ENCODE results near the gene SAMD4A. TPM values are rescaled to one million over a fixed set of nuclear protein-coding genes. Genes with fewer than 3 reads are reported as not detected.
A peak's percentile ranks its signal among the peaks of the same experiment; 100 is the strongest.

The SAMD4A gene
- total RNA-seq, 1 donor from 2014 or later: 4.7 TPM

GRCh38 chr14:54676812-54677708, 110.1 kb downstream of the SAMD4A start:
- Mint-ChIP-seq H3K27ac (ENCODE audit: unreplicated experiment) (peak overlapping the region; percentile 65), H3K27me3 (ENCODE audit: low read depth) (no peaks in the 10 kb centered on the region), H3K4me1 (peaks cover 57% of the 10 kb centered on the region), H3K9me3 (no peaks in the 10 kb centered on the region), H3K36me3 (ENCODE audit: low read depth) (no peaks in the 10 kb centered on the region), H3K4me3 (peak overlapping the region; percentile 26)
- peak; percentile 9 for DNase-seq (ENCODE audit: low read depth, low spot score)
- no peak for TF ChIP-seq CTCF (conservative IDR thresholded peaks at IDR 0.05)

- Mint-ChIP-seq H3K27me3 (ENCODE audit: low read depth) (no peaks in the 10 kb centered on the region), H3K27ac (ENCODE audit: unreplicated experiment) (no peak overlapping the region), H3K9me3 (peaks cover 2% of the 10 kb centered on the region), H3K36me3 (ENCODE audit: low read depth) (no peaks in the 10 kb centered on the region), H3K4me3 (no peak overlapping the region), H3K4me1 (peaks cover 34% of the 10 kb centered on the region)
- no peak for DNase-seq (ENCODE audit: low read depth, low spot score)
- TF ChIP-seq CTCF (conservative IDR thresholded peaks at IDR 0.05): no peak
Observed at GRCh38 chr14:54680651-54681050, 113.7 kb downstream of the SAMD4A start.

- H3K27ac Mint-ChIP-seq (ENCODE audit: unreplicated experiment): no peak overlapping the region
- no peaks in the 10 kb centered on the region for H3K27me3 Mint-ChIP-seq (ENCODE audit: low read depth)
- no peak for DNase-seq (ENCODE audit: low read depth, low spot score)
- peaks cover 3% of the 10 kb centered on the region for H3K9me3 Mint-ChIP-seq
- no peak overlapping the region for H3K4me3 Mint-ChIP-seq
- H3K4me1 Mint-ChIP-seq: peaks cover 25% of the 10 kb centered on the region
- no peak for TF ChIP-seq CTCF (conservative IDR thresholded peaks at IDR 0.05)
- no peaks in the 10 kb centered on the region for H3K36me3 Mint-ChIP-seq (ENCODE audit: low read depth)
Observed at GRCh38 chr14:54681811-54682261, 114.9 kb downstream of the SAMD4A start.

- Mint-ChIP-seq H3K4me3 (no peak overlapping the region), H3K4me1 (peaks cover 17% of the 10 kb centered on the region), H3K9me3 (peaks cover 3% of the 10 kb centered on the region), H3K36me3 (ENCODE audit: low read depth) (no peaks in the 10 kb centered on the region), H3K27ac (ENCODE audit: unreplicated experiment) (no peak overlapping the region), H3K27me3 (ENCODE audit: low read depth) (no peaks in the 10 kb centered on the region)
- no peak for TF ChIP-seq CTCF (conservative IDR thresholded peaks at IDR 0.05)
- DNase-seq (ENCODE audit: low read depth, low spot score): no peak
Observed at GRCh38 chr14:54682578-54682977, 115.7 kb downstream of the SAMD4A start.

- DNase-seq (ENCODE audit: low read depth, low spot score): no peak
- peaks cover 3% of the 10 kb centered on the region for H3K9me3 Mint-ChIP-seq
- TF ChIP-seq CTCF (conservative IDR thresholded peaks at IDR 0.05): no peak
- peaks cover 4% of the 10 kb centered on the region for H3K4me1 Mint-ChIP-seq
- H3K36me3 Mint-ChIP-seq (ENCODE audit: low read depth): no peaks in the 10 kb centered on the region
- no peaks in the 10 kb centered on the region for H3K27me3 Mint-ChIP-seq (ENCODE audit: low read depth)
- no peak overlapping the region for H3K4me3 Mint-ChIP-seq
- no peak overlapping the region for H3K27ac Mint-ChIP-seq (ENCODE audit: unreplicated experiment)
Observed at GRCh38 chr14:54683882-54684794, 117.2 kb downstream of the SAMD4A start.
